HG03095 (cell line): ENCODE results near the gene TNFSF9.
"Not testable (repeated sequence)": the region's sequence is repeated elsewhere in the genome, so short reads cannot be mapped to it uniquely, and the experiment has no call there.

Experiments
- ATAC-seq: cut with Tn5 transposase; IDR thresholded peaks from one replicate; pipeline ENCODE4 v1.9.1; 2021; ENCODE audit warnings: moderate library complexity; ENCODE audit not compliant: unreplicated experiment

TNFSF9 gene

DNA sequence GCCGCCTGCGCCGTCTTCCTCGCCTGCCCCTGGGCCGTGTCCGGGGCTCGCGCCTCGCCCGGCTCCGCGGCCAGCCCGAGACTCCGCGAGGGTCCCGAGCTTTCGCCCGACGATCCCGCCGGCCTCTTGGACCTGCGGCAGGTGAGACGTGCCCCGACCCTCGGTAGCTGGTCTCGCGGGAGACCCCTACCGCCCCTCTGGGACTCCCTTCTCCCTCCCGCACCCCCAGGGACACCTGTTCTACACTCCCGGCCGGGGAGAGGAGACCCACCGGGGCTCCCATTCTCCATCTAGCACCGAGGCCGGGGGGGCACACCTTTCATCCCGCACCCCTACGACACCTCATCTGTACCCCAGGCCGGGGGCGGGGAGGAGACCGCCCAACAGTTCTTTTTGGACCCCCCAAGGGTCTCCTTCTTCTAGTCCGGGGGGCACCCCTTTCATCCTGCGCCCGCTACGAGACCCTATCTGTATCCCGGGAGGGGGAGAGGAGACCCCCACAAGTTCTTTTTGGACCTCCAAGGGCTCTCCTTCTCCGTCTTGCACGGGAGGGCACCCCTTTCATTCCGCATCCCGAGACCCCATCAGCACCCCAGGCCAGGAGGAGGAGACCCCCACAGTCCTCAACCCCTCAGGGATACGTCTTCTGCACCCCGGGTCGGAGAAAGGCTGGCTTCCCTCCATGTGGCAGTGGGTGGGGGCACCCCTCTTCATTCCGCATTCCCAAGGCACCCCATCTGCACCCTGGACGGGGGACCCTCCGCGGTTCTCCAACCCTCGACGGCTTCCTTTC lies 533 bp downstream of the TNFSF9 start:
- no peak for ATAC-seq

DNA sequence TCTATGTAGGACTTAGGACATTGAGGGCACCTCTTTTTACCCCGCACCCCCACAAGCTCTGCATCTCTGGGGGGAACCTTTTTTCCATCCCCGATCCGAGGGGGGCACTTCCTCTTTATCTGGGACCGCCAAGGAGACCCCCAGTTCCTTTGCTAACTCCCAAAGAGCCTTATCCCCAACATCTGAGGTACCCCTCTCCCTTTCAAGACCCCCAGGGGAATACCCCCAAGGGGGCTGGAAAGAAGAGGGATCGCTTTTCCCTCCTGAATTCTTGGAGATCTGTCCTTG lies 1.1 kb downstream of the TNFSF9 start:
- ATAC-seq, result no peak

DNA sequence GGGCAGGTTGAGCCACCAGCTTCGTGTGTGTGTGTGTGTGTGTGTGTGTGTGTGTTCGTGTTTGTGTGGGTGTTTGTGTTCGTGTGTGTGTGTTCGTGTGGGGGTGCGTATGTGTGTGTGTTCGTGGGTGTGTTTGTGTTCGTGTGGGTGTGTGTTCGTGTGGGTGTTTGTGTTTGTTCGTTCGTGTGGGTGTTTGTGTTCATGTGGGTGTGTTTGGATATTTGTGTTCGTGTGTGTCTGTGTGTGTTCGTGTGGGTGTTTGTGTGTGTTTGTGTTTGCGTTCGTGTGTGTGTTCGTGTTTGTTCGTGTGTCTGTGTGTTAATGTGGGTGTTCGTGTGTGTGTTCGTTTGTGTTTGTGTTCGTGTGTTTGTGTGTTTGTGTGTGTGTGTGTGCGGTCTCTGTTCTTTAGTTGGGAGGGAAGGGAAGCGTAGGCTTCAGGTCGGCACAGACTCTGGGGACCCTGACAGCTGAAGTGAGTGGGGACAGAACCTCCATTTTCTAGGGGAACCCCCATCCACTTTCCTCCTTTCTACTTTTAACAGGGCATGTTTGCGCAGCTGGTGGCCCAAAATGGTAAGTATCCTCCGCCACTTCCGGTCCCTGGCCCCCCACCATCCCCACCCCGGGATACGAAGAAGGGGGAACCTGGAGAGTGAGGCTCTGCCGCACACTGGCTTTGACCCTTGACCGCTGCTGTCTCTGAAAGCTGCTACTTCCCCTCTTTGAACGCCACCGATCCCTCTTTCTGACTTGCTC lies 1.6 kb downstream of the TNFSF9 start:
- ATAC-seq, result no peak

DNA sequence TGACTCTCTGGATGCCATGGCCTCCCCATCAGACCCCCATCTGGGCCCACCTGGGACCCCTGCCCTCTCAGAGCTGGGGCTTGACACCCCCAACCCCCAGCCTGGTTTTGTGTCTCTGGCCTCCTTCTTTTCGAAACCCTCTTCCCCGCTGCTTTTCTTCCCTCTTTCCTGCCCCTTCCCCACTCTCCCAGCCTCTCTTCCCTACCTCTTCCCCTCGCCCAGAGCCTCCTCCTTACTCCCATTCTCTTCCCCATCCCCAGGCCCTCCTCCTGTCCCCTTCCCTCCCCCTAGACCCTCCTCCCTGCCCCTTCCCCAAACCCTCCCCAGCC lies 2.1 kb downstream of the TNFSF9 start:
- no peak for ATAC-seq

DNA sequence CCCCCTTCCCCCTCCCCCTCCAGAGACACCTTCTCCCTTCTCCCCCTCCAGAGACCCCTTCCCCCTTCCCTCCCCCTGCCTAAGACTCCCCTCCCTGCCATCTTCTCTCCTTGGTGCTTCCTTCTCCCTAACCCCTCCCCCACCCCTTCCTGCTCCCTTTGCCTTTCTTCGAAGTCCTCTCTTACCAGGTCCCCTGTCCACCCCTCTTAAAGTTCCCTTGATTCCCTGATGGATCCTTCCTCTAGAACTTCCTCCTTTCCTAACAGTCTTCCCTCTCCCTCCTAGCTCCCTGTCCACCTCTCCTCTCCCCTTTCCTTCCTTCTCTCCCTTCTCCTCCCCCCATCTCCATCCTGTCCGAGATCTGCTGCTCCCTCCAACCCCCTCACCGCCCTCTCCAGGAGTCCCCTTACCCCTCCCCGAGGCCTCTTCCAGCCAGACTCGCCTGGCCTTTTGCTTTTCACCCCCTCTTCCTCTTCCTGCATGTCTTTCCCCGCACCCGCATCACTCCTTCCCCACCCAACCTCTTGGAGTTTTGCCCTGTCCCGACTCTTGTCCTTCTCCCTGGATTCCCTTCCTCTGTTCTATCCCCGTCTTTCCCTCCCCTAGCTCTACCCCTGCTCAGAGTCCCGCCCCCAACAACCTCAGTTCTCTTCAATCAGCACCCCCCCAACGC lies 3.1 kb downstream of the TNFSF9 start:
- no peak for ATAC-seq

DNA sequence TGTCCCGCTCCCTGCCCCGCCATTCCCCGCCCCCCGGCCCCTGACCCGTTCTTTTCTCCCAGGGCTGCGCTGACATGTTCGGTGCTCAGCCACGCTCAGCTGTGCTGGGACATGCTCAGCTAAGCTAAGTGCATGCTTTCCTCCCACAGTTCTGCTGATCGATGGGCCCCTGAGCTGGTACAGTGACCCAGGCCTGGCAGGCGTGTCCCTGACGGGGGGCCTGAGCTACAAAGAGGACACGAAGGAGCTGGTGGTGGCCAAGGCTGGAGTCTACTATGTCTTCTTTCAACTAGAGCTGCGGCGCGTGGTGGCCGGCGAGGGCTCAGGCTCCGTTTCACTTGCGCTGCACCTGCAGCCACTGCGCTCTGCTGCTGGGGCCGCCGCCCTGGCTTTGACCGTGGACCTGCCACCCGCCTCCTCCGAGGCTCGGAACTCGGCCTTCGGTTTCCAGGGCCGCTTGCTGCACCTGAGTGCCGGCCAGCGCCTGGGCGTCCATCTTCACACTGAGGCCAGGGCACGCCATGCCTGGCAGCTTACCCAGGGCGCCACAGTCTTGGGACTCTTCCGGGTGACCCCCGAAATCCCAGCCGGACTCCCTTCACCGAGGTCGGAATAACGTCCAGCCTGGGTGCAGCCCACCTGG lies 3.7 kb downstream of the TNFSF9 start:
- no peak for ATAC-seq

DNA sequence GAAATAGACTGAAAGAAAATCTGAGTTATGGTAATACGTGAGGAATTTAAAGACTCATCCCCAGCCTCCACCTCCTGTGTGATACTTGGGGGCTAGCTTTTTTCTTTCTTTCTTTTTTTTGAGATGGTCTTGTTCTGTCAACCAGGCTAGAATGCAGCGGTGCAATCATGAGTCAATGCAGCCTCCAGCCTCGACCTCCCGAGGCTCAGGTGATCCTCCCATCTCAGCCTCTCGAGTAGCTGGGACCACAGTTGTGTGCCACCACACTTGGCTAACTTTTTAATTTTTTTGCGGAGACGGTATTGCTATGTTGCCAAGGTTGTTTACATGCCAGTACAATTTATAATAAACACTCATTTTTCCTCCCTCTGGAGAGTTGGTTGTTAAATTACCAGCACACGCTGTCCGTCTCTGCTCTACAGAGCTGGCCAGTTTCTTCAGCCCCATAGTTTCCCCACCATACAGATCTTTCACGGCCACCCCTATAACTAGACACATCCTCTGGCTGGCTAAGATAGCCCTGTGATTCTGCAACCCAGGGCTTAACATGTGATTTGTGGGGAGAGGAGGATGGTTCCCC lies 4.8 kb downstream of the TNFSF9 start:
- ATAC-seq, result no peak

DNA sequence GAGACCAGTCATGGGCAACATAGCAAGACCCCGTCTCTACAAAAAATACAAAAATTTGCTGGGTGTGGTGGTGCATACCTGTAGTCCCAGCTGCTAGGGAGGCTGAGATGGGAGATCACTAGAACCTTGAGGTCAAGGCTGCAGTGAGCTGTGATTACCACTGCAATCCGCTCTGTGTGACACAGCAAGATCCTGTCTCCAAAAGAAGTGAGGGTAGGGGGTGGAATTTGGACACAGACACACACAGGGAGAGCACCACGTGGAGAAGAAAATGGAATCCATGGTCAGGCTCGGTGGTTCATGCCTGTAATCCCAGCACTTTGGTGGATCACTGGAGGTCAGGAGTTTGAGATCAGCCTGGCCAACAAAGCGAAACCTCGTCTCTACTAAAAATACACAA lies 8.7 kb downstream of the TNFSF9 start:
- no peak for ATAC-seq

DNA sequence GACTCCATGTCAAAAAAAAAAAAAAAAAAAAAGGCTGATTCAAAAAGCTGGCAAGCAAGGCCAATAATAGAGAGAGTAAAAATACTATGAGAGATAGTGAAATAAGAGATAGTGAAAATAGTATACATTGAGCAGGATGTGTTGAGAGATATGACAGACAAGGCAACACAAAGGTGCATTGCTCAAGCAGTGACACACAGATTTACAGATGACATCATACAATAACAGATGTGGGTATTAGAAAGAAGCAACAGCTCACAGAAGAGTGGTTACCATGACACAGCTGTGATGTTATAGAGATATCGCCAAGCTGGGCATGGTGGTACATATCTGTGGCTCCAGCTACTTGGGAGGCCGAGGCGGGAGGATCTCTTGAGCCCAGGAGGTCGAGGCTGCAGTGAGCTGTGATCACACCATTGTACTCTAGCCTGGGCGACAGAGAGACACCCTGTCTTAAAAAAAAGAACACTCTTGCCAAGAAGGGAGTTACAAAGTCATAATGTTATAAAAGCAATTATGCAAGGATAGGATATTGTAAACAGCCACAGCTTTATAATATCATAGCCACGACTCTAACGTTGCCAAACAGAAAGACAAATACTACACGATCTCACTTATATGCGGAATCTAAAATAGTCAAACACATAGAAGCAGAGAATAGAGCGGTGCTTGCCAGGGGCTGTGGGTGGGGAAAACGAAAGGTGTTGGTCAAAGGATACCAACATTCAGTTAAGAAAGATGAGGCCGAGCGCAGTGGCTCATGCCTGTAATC lies 10.3 kb downstream of the TNFSF9 start:
- no peak for ATAC-seq

DNA sequence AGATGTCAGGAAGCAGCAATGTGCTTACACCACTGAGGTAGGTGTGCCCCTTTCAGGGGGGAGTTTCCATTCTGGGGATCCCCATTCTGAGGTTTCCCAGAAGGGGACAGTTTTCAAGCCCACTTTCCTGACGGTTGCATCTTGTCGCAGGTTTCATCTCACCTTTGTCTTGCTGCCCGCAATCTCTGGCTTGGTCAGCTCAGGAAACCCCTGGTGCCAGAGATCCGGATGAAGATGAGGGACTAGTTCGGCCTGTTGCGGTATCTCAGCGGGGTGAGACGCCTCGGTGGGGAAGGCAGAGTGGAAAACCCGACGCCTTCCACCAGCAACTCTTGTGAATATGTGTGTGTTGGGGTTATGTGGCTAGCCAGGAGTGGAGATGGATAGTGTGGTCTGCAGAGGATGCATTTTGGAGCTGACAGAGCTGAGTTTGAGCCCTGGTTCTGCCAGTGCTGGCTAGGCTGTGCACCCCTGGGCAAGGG lies 13.1 kb downstream of the TNFSF9 start:
- ATAC-seq, result no peak

DNA sequence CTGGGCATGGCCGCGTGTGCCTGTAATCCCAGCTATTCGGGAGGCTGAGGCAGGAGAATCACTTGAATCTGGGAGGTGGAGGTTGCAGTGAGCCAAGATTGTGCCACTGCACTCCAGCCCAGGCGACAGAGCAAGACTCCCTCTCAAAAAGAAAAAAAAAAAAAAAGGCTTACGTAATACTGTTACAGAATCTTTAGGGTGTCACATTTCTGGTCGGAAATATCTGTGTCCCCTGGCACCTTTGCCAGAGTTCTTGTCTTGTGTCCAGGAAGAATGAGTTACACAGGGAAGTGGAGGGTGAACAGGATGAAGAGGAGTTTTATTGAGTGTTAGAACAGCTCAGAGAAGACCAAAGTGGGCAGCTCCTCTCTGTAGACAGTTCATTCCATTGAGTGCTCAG lies 19.9 kb downstream of the TNFSF9 start:
- ATAC-seq, result not testable (repeated sequence)

DNA sequence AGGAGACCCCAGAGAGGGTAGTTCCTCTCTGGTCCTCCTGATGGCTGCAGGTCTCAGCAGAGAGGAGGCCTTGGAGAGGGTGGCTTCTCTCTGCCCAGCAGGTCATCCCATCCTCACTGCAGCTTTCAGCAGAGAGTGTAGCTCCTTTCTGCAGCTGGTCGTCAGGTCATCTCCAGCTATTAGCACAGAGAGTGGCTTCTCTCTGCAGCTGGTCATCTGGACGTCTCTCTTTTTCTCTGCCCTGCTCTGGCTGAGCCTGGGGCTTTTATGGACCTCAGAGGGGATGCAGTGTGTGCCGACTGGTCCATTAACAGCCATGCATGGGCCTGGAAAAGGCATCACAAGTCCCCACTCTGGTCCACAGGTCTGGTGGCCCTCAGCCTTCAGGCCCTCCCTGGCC lies 20.3 kb downstream of the TNFSF9 start:
- no peak for ATAC-seq

DNA sequence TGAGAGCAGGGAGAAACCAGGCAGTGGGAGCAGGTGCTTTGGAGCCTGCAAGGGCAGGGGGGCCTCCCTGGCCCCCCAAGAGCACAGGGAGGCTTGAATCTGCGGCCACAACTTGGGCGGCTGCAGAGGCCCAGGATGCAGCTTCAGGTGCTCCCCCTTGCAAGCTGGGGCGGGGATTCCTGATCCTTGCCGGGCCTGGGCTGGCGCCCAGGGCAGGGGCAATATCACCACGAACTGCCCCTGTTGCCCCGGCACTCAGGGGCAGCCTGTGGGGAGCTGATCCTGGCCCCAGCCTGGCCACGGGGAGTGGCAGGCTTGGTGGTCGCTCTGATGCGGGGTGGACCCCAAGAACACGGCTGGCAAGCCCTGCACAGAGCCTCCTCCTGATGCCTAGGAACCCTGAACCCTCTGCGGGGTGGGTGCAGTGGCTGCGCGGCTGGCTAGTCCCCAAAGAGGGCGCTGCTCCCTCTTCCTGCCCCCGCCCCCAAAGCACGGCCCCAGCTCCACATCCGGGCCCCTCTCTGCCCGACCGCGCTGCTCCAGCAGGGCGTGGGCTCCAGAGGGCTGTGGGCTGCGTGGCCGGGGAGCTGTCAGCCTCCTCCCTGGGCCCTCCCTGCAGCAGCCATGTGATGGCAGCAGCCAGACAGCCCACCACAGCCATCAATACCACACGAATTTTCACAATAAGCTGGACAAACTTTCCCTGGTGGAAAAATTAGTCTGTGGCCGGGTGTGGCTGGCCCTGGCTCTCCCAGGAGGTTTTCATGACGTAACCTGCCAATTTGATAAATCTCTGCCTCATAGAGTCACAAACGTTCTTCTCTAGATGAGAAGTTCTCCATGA lies 21.0 kb downstream of the TNFSF9 start:
- no peak for ATAC-seq

DNA sequence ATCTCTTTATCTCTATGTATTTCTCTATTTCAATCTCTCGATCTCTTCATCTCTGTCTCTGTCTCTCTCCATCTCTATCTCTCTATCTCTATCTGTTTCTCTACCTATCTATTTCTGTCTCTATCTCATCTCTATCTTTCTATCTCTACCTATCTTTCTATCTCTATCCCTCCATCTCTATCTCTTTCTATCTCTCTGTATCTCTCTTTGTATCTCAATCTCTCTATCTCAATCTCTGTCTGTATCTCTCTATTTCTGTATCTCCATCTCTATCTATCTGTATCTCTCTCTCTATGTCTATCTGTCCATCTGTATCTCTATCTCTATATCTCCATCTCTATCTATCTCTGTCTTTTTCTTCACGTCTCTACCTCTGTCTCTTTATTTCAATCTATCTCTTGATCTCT lies 25.2 kb downstream of the TNFSF9 start:
- ATAC-seq, result no peak

DNA sequence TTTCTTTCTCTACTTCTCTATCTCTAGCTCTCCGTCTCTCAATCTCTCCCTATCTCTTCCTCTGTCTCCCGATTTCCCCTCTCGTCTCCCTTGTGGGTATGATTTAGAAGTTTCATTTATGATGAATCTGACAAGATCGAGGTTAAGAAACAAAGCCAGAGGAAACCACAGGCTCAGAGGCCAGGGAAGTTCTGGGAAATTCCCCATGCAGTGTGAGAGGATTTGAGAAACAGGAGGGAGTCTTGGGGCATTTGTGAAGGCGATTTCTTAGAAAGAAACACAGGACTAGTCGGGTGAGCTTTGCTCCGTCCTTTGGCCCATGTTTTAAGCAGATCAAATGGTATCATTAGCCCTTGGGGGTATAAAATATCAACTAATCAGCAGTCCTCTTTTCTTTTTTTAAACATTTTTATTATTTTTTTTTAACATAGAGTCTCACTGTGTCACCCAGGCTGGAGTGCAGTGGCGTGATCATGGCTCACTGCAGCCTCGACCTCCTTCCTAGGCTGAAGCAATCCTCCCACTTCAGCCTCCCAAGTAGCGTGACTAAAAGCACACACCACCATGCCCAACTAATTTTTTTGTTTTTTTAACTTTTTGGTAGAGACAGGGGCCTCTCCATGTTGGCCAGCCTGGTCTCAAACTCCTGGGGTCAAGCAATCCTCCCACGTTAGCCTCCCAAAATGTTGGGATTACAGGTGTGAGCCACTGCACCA lies 25.8 kb downstream of the TNFSF9 start:
- ATAC-seq, result no peak

DNA sequence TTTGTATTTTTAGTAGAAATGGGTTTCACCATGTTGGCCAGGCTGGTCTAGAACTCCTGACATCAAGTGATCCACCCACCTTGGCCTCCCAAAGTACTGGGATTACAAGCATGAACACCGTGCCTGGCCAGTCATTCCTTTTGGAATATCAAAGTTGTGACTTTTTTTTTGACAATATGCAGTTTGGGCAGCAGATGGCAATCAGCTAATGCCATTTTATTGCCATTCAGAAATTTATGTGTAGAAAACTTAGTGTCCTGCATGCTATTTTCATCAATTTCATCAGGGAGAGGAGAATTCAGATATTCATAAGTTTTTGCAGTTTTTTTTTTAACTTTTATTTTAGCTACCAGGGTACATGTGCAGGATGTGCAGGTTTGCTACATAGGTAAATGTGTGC lies 31.6 kb downstream of the TNFSF9 start:
- not testable (repeated sequence) for ATAC-seq

DNA sequence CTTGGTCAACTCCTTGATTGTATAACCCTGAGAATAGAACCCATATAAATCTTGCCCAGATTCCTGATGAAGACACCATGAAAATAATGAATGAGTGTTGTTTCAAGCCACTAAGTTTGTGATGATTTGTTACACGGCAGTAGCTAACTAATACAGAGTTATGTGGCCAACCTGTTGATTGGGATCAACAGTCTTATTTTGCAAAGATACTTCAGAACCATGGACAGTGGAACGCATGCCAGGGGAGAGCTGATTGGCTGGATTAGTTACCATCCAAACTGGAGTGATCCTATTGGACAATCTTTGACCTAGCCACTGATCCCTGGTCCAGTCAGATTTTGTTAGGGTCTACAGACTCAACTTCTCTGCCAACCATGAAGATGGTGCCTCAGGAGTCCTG lies 33.6 kb downstream of the TNFSF9 start:
- no peak for ATAC-seq

DNA sequence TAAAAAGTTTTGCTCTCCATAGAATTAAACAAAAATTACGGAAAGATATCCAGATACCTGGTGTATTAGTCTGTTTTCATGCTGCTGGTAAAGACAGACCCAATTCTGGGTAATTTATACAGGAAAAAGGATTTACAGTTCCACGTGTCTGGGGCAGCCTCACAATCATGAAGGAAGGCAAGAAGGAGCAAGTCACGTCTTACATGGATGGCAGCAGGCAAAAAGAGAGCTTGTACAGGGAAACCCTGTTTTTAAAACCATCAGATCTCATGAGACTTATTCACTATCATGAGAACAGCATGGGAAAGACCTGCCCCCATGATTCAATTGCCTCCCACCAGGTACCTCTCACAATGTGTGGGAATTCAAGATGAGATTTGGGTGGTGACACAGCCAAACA lies 35.9 kb downstream of the TNFSF9 start:
- ATAC-seq, result not testable (repeated sequence)

DNA sequence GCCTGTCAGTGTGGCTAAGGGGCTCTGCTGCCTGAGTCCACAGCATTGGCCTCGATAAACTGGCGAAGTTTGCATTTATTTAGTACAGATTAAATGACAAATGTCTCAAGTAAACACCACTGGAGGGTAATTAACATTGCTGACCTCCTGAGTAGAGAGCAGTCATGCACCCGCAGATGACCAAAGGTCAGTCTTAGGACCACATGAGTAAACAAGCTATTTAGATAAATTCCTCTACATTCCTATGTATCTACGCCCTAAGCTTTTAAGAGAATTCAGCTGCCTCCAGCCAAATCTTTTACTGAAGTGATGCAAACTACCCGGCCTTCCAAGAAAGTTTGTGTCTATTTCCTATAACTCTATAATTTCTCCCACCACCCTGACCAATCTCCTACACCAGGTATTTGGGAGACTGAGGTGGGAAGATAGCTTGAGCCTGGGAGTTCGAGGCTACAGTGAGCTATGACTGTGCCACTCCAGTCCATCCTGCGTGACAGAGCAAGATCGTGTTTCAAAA lies 37.2 kb downstream of the TNFSF9 start:
- no peak for ATAC-seq
